Panc1 (cell line): Measurements from ENCODE around the gene POLR2M. TPM values are rescaled to one million over a fixed set of nuclear protein-coding genes. Genes with fewer than 3 reads are reported as not detected.

ENCODE experiments used
- ATAC-seq: fragments of 200-7000 bp; cut with Tn5 transposase; 2 replicates; pipeline ENCODE4 v1.9.1; 2020; ENCODE audit warnings: mild to moderate bottlenecking, moderate library complexity
- BruUV-seq: library from RNA; stranded (reverse); fragments of 400-500 nt; replicated peaks from 2 replicates; lab custom pipeline; 2021; lab: Mats Ljungman, UMichigan
- CTCF ChIA-PET: fragments of 300-600 bp; sonication (Branson Sonifier 250); formaldehyde crosslinking; loops from one replicate; lab custom pipeline; 2022; ENCODE audit warnings: antibody characterized with exemption; lab: Charles Lee
- POLR2A ChIA-PET: fragments of 300-600 bp; sonication (Branson Sonifier 250); formaldehyde crosslinking; loops from one replicate; lab custom pipeline; 2022; ENCODE audit warnings: antibody characterized with exemption; lab: Charles Lee
- DNase-seq: peaks from one replicate; pipeline ENCODE4 v3.0.0-alpha.2; 2010; ENCODE audit warnings: low read depth, low spot score
- H3K27ac ChIP-seq: 2 replicates; pipeline ENCODE4 v1.5.1; 2011; ENCODE audit warnings: mild to moderate bottlenecking, low read length, inconsistent platforms
- H3K27me3 ChIP-seq: fragments of 200-500 bp; sonication (Bioruptor generic); 2 replicates; pipeline ENCODE4 v1.6.0; 2014; ENCODE audit warnings: low read length, inconsistent platforms; ENCODE audit not compliant: control insufficient read depth, insufficient read depth
- H3K36me3 ChIP-seq: fragments of 200-500 bp; sonication (Bioruptor generic); 2 replicates; pipeline ENCODE4 v1.5.1; 2014; ENCODE audit warnings: inconsistent platforms, mild to moderate bottlenecking, low read length, moderate library complexity; ENCODE audit not compliant: control insufficient read depth, insufficient read depth
- H3K4me1 ChIP-seq: 2 replicates; pipeline ENCODE4 v1.5.1; 2011; ENCODE audit warnings: inconsistent platforms, mild to moderate bottlenecking, low read length, moderate library complexity; ENCODE audit not compliant: control insufficient read depth, insufficient read depth
- H3K4me3 ChIP-seq, 2 experiments: 2 replicates each; pipeline ENCODE4 v1.5.1; 2011 to 2012; ENCODE audit warnings: low read depth in 2 of 2, low read length in 2 of 2, mild to moderate bottlenecking in 2 of 2, inconsistent platforms in 1 of 2, moderate library complexity in 1 of 2
- H3K9me3 ChIP-seq: fragments of 200-500 bp; sonication (Bioruptor generic); 2 replicates; pipeline ENCODE4 v1.5.1; 2014; ENCODE audit warnings: low read depth, mild to moderate bottlenecking, inconsistent platforms, low read length, moderate library complexity; ENCODE audit not compliant: control insufficient read depth, insufficient read depth
- CTCF ChIP-seq: fragments of 450-650 bp; IDR thresholded peaks from 2 replicates; pipeline ENCODE4 v1.5.1; 2017; ENCODE audit warnings: mild to moderate bottlenecking
- POLR2AphosphoS5 ChIP-seq: IDR thresholded peaks from 2 replicates; pipeline ENCODE4 v1.6.1; 2012; ENCODE audit warnings: mild to moderate bottlenecking, low read depth, low read length, moderate library complexity
- REST ChIP-seq, 2 experiments: IDR thresholded peaks; 2 replicates each; pipeline ENCODE4 v1.6.1; 2011 to 2012; ENCODE audit warnings: low read depth in 2 of 2, control low read depth in 1 of 2, low read length in 1 of 2, mild to moderate bottlenecking in 1 of 2, moderate library complexity in 1 of 2; ENCODE audit not compliant: insufficient read depth in 1 of 2
- SIN3A ChIP-seq: IDR thresholded peaks from 2 replicates; pipeline ENCODE4 v1.6.1; 2012; ENCODE audit warnings: low read depth, mild to moderate bottlenecking, low read length, moderate library complexity, borderline replicate concordance; ENCODE audit not compliant: insufficient read depth
- TCF7L2 ChIP-seq: IDR thresholded peaks from 2 replicates; pipeline ENCODE4 v1.6.1; 2011; ENCODE audit warnings: mild to moderate bottlenecking, low read depth, low read length, inconsistent platforms
- in situ Hi-C: cut with HindIII; loops from 2 replicates; pipeline ENCODE4 v1.10.0; 2016; ENCODE audit warnings: low sequenced_read_pairs, low pct_unique_long_range_greater_than_20kb
- intact Hi-C: fragments of 100-400 bp; cut with micrococcal nuclease; formaldehyde crosslinking; loops from one replicate; pipeline ENCODE4 v1.10.0; 2022; ENCODE audit not compliant: unreplicated experiment
- total RNA-seq: library from RNA; stranded (reverse); gene quantifications from one replicate; pipeline ENCODE4 v1.2.1, GENCODE V29; 2021; ENCODE audit not compliant: unreplicated experiment

POLR2M gene
- total RNA-seq, 1 experiment from 2014 or later, result 76.6 TPM

DNA sequence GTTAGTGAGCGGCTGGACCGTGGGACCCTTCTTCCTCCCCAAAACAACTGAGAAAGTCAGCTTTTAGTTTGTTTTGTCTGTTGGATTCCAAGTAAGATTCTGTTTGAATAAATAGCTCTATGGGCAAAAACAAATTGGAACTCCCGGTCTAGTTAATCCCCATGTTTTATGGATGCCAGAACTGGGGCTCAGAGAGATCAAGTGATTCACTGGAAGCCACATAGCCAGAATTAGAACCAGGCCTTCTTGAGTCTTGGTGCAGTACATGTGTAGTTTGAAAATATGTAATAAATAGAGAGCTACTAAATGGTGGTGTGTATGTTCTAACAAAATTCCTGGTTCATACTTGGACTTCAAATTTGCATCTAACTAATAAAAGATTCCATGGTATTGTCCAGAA, 29.3 kb upstream of the POLR2M start:
- no peaks in the 10 kb centered on the region for H3K36me3 ChIP-seq
- no peak overlapping the region for H3K27ac ChIP-seq
- no peak for DNase-seq
- in situ Hi-C loops (loop anchor here (25.0 kb wide), 1 partner anchor 185 kb away; no protein-coding TSS in a partner anchor), intact Hi-C loops (no loop called here)
- TF ChIP-seq POLR2AphosphoS5 (no peak), SIN3A (no peak), CTCF (no peak), REST (IDR thresholded peaks at IDR 0.05; ENCODE audit: insufficient read depth in 1 of 2, low read depth in 2 of 2, low read length in 1 of 2) (no peak), TCF7L2 (no peak)
- H3K4me1 ChIP-seq, result peaks cover 3% of the 10 kb centered on the region; the same call in 1 of the 2 replicates
- no peak for ATAC-seq
- no TSS peak for BruUV-seq
- no peaks in the 10 kb centered on the region; the same call in 1 of the 2 replicates for H3K27me3 ChIP-seq
- CTCF ChIA-PET, result interaction anchor here (0.6 kb wide), 1 partner anchor 1599 kb away, joined by 3 read pairs; no protein-coding TSS in a partner anchor
- no peaks in the 10 kb centered on the region for H3K9me3 ChIP-seq
- H3K4me3 ChIP-seq, result no peak overlapping the region
- POLR2A ChIA-PET, result interaction anchor here (0.6 kb wide), 1 partner anchor 19 kb away, joined by 3 read pairs; no protein-coding TSS in a partner anchor

DNA sequence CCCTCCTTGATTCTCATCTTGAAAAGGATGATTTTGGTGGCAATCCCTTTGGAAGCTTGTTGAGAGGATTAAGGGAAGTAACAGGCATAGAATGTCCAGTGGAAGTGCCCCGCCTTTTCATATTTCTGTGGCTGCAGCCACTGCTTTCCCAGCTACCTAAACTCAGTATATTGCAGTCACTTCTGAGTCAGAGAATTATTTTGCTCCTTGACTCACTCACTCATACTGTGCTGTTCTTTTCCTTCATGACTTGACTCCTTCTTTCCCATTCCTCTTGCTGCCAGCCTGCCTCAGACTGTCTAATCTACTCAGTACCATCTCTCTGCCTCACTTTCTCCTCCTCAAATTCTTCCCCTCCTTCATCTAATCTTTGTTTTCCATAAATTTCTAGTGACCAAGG, 26.5 kb upstream of the POLR2M start:
- Histone ChIP-seq H3K27ac (no peak overlapping the region), H3K9me3 (no peaks in the 10 kb centered on the region), H3K36me3 (no peaks in the 10 kb centered on the region), H3K4me3 (no peak overlapping the region), H3K4me1 (peaks cover 3% of the 10 kb centered on the region; the same call in 1 of the 2 replicates), H3K27me3 (no peaks in the 10 kb centered on the region)
- DNase-seq (peak; percentile 15), ATAC-seq (peak; percentile 53; the same call in 1 of the 2 replicates)
- in situ Hi-C loops (loop anchor here (25.0 kb wide), 1 partner anchor 182 kb away; no protein-coding TSS in a partner anchor), intact Hi-C loops (no loop called here)
- TF ChIP-seq POLR2AphosphoS5 (no peak), SIN3A (no peak), TCF7L2 (no peak), REST (IDR thresholded peaks at IDR 0.05; ENCODE audit: insufficient read depth in 1 of 2, low read depth in 2 of 2, low read length in 1 of 2) (no peak), CTCF (no peak)
- BruUV-seq, result no TSS peak
- CTCF ChIA-PET, result no interaction called here
- POLR2A ChIA-PET, result no interaction called here
